ENCODE measurements around the gene SERPINA12. TPM values are rescaled to one million over a fixed set of nuclear protein-coding genes. Genes with fewer than 3 reads are reported as not detected.

SERPINA12 gene
- polyA plus RNA-seq (0.04 to 0.26 TPM (median 0.07 TPM) in 3 replicates), polyA minus RNA-seq (not detected in 3 replicates)
- polyA plus RNA-seq (2011; ENCODE audit: low read depth) = 42.7 TPM
- not detected in 2 replicates for polyA plus RNA-seq (2011; cell fraction: cytosol; rRNA removed)
- polyA plus RNA-seq (2011; cell fraction: nucleus; rRNA removed) = 0.15 TPM in 1 of 2 replicates, not detected in the other
- polyA plus RNA-seq (2012; ENCODE audit: low replicate concordance) = 0.09 and 83.2 TPM in 2 replicates
- not detected for polyA minus RNA-seq (2011; cell fraction: cytosol; rRNA and poly(A)+ RNA removed)
- 0.63 TPM in 1 of 2 replicates, not detected in the other for polyA minus RNA-seq (2011; cell fraction: nucleus; rRNA and poly(A)+ RNA removed)

GRCh38 chr14:94509356-94509755, at the start of gene SERPINA12:
Gene SERPINA12 (minus strand): TSS chr14:94509469. CDS start chr14:94498397, 11,072 bp downstream.
- DNase-seq (ENCODE audit: low read depth, low spot score) (no peak), FAIRE-seq (no peak)
- no peaks in the 10 kb centered on the region for H3K27me3 ChIP-seq (ENCODE audit: control insufficient read depth, extremely low read depth, insufficient read depth, low read length)
- H3K9me1 ChIP-seq (ENCODE audit: control insufficient read depth, extremely low read depth, insufficient read depth, low read length) = no peaks in the 10 kb centered on the region
- H4K20me1 ChIP-seq (ENCODE audit: control insufficient read depth, extremely low read depth, insufficient read depth, low read length) = no peaks in the 10 kb centered on the region
- no peak within 1 kb of the TSS for H3K27ac ChIP-seq (ENCODE audit: control insufficient read depth, insufficient read depth, low read length)
- no peaks in the 10 kb centered on the region for H3K79me2 ChIP-seq (ENCODE audit: control insufficient read depth, insufficient read depth, low read length)
- H3K36me3 ChIP-seq (ENCODE audit: control insufficient read depth in 2 of 2, extremely low read depth in 1 of 2, insufficient read depth in 2 of 2, low read length in 2 of 2) = no peaks in the 10 kb centered on the region
- dilution Hi-C loops (cut with MboI; ENCODE audit: extremely low pct_ligation_motif_present, low sequenced_read_pairs) = no loop called here
- no peak for TF ChIP-seq CTCF (optimal IDR thresholded peaks at IDR 0.05 in 1 of 3, IDR thresholded peaks at IDR 0.05 in 1 of 3, conservative IDR thresholded peaks at IDR 0.05 in 1 of 3; ENCODE audit: extremely low read depth in 1 of 3, insufficient read depth in 2 of 3, low read length in 3 of 3)
- TF ChIP-seq EZH2 (IDR thresholded peaks at IDR 0.05; ENCODE audit: low read length) = no peak
- no peaks in the 10 kb centered on the region for H3K4me1 ChIP-seq (ENCODE audit: control insufficient read depth, extremely low read depth, insufficient read depth, low read length)
- no peak within 1 kb of the TSS for H2AFZ ChIP-seq (ENCODE audit: control insufficient read depth, low read length)
- H3K4me3 ChIP-seq (ENCODE audit: control insufficient read depth in 2 of 3, extremely low read depth in 1 of 3, insufficient read depth in 2 of 3, low read depth in 1 of 3, low read length in 3 of 3) = no peak within 1 kb of the TSS
- H3K4me2 ChIP-seq (ENCODE audit: control insufficient read depth, extremely low read depth, insufficient read depth, low read depth, low read length) = no peak within 1 kb of the TSS
- no peaks in the 10 kb centered on the region for H3K9me3 ChIP-seq (ENCODE audit: control insufficient read depth, low read depth, low read length)
- no peak within 1 kb of the TSS for H3K9ac ChIP-seq (ENCODE audit: control insufficient read depth, extremely low read depth, insufficient read depth, low read length)

- Histone ChIP-seq H3K4me2 (ENCODE audit: control insufficient read depth, extremely low read depth, insufficient read depth, low read depth, low read length) (no peak overlapping the region), H2AFZ (ENCODE audit: control insufficient read depth, low read length) (no peak overlapping the region), H3K9me3 (ENCODE audit: control insufficient read depth, low read depth, low read length) (no peaks in the 10 kb centered on the region), H3K9me1 (ENCODE audit: control insufficient read depth, extremely low read depth, insufficient read depth, low read length) (no peaks in the 10 kb centered on the region), H3K4me3 (ENCODE audit: control insufficient read depth in 2 of 3, extremely low read depth in 1 of 3, insufficient read depth in 2 of 3, low read depth in 1 of 3, low read length in 3 of 3) (no peak overlapping the region), H3K27me3 (ENCODE audit: control insufficient read depth, extremely low read depth, insufficient read depth, low read length) (no peaks in the 10 kb centered on the region), H3K4me1 (ENCODE audit: control insufficient read depth, extremely low read depth, insufficient read depth, low read length) (no peaks in the 10 kb centered on the region), H3K36me3 (ENCODE audit: control insufficient read depth in 2 of 2, extremely low read depth in 1 of 2, insufficient read depth in 2 of 2, low read length in 2 of 2) (no peaks in the 10 kb centered on the region), H3K9ac (ENCODE audit: control insufficient read depth, extremely low read depth, insufficient read depth, low read length) (no peak overlapping the region), H3K79me2 (ENCODE audit: control insufficient read depth, insufficient read depth, low read length) (no peaks in the 10 kb centered on the region), H4K20me1 (ENCODE audit: control insufficient read depth, extremely low read depth, insufficient read depth, low read length) (no peaks in the 10 kb centered on the region), H3K27ac (ENCODE audit: control insufficient read depth, insufficient read depth, low read length) (no peak overlapping the region)
- no peak for TF ChIP-seq EZH2 (IDR thresholded peaks at IDR 0.05; ENCODE audit: low read length)
- TF ChIP-seq CTCF (optimal IDR thresholded peaks at IDR 0.05 in 1 of 3, IDR thresholded peaks at IDR 0.05 in 1 of 3, conservative IDR thresholded peaks at IDR 0.05 in 1 of 3; ENCODE audit: extremely low read depth in 1 of 3, insufficient read depth in 2 of 3, low read length in 3 of 3) = no peak
- dilution Hi-C loops (cut with MboI; ENCODE audit: extremely low pct_ligation_motif_present, low sequenced_read_pairs) = no loop called here
- no peak for FAIRE-seq
- DNase-seq (ENCODE audit: low read depth, low spot score) = no peak
Observed at GRCh38 chr14:94558842-94559241, 49.6 kb upstream of the SERPINA12 start.

All from keratinocyte (primary cell).